Kidney epithelial cell (primary cell): ENCODE results near the gene PAK1. TPM values are rescaled to one million over a fixed set of nuclear protein-coding genes. Genes with fewer than 3 reads are reported as not detected.

Source experiments
- DNase-seq: peaks from one replicate; pipeline ENCODE4 v3.0.0-alpha.2; 2010; ENCODE audit warnings: low read depth
- H3K27me3 ChIP-seq: 2 replicates; pipeline ENCODE4 v1.6.0; 2011; ENCODE audit warnings: low read length; ENCODE audit not compliant: control insufficient read depth, insufficient read depth
- H3K36me3 ChIP-seq: 2 replicates; pipeline ENCODE4 v1.5.1; 2011; ENCODE audit warnings: low read length; ENCODE audit not compliant: control insufficient read depth, insufficient read depth
- H3K4me3 ChIP-seq: 2 replicates; pipeline ENCODE4 v1.5.1; 2011; ENCODE audit warnings: low read depth, mild to moderate bottlenecking, control low read depth, low read length
- total RNA-seq: library from RNA; depleted of rRNA; stranded (reverse); fragments of >200 nt; gene quantifications from 2 replicates; pipeline ENCODE4 v1.2.3, GENCODE V29; 2015
- TF ChIP-seq, protein P1 (sequence below): IDR thresholded peaks from 2 replicates; pipeline ENCODE4 v1.5.1; 2011; ENCODE audit warnings: mild to moderate bottlenecking, moderate library complexity, low read length, control low read depth, inconsistent platforms; ENCODE audit not compliant: insufficient read depth, poor library complexity, severe bottlenecking

Gene PAK1
- total RNA-seq, 1 donor from 2014 or later = 35.3 TPM

DNA sequence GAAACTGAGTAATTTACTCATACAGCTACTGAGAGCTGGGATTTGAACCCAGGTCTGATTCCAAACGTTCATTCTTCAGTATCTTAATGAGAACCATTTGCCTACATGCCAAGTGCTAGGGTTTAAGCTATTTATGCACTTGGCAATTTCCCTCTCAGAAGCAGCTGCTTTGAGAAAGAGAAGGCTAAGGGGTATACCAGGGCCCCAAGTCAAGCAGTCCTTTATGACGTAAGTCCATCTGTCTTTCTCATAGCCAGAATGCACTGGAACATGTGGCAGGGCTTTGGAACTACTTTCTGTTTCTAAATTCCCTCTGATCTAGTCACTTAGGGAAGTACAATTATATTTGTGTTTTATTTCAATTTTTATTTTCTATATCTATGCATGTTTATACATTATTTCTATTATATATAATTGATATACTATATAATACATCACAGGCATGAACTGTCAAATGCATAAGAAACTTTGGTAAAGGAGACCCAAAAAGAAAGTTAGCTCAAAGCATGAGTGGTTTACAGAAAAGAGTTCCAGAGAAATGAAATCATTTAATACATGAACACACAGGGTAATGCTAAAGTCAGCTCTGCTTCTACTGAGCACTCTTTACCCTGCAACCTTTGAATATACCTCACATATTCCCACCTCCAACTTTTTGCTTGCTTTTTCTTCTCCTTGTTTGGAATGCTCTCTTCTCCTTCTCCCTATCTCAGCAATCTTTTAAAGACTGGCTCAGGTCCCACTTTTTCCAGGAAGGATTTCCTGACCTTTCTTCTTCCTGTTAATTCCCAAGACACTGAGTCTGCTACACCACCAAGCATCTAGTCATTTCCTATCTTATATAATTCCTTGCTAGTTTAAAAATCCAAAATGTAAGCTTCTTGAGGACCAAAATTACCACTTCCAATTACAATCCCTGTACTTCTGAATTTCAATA lies 91.9 kb downstream of the PAK1 start:
- Histone ChIP-seq H3K27me3 (no peaks in the 10 kb centered on the region), H3K36me3 (no peaks in the 10 kb centered on the region), H3K4me3 (no peak overlapping the region)
- TF ChIP-seq, protein P1, sequence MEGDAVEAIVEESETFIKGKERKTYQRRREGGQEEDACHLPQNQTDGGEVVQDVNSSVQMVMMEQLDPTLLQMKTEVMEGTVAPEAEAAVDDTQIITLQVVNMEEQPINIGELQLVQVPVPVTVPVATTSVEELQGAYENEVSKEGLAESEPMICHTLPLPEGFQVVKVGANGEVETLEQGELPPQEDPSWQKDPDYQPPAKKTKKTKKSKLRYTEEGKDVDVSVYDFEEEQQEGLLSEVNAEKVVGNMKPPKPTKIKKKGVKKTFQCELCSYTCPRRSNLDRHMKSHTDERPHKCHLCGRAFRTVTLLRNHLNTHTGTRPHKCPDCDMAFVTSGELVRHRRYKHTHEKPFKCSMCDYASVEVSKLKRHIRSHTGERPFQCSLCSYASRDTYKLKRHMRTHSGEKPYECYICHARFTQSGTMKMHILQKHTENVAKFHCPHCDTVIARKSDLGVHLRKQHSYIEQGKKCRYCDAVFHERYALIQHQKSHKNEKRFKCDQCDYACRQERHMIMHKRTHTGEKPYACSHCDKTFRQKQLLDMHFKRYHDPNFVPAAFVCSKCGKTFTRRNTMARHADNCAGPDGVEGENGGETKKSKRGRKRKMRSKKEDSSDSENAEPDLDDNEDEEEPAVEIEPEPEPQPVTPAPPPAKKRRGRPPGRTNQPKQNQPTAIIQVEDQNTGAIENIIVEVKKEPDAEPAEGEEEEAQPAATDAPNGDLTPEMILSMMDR = no peak
- no peak for DNase-seq

DNA sequence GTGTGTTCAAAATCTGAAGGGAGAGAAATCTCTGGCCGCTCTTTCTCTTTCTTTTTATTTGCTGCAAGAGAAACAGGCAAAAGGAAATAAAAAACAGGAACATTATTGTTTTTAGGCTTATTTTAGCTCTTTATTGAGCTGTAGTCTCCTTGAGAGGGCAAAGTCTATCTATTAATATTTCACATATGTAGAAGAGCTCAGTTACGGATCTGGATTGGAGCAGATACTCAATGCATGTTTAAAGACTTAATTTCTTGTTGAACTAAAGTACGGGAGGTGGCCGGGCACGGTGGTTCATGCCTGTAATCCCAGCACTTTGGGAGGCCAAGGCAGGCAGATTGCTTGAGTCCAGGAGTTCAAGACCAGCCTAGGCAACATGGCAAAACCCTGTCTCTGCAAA lies 94.0 kb downstream of the PAK1 start:
- Histone ChIP-seq H3K27me3 (no peaks in the 10 kb centered on the region), H3K36me3 (no peaks in the 10 kb centered on the region), H3K4me3 (no peak overlapping the region)
- DNase-seq = no peak
- TF ChIP-seq, protein P1 = no peak

DNA sequence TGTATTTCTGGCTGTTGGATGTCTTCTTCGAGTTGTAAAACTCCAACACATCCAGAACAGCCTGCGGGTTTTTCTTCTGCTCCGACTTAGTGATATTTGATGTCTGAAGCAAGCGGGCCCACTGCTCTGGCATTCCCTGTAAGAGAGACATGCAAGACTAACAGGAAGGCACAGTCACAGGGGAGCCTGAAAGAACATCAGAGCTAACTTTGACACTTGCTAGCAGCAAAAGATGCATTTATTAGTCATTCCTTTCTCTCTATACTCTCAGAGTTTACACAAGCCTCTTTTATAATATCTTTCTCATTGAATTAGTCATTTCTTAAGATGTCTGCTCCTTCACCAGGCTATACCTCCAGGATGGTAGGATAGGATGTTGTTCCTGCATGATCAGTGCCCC lies 94.6 kb downstream of the PAK1 start:
- Histone ChIP-seq H3K36me3 (no peaks in the 10 kb centered on the region), H3K27me3 (no peaks in the 10 kb centered on the region), H3K4me3 (no peak overlapping the region)
- TF ChIP-seq, protein P1 = no peak
- no peak for DNase-seq

DNA sequence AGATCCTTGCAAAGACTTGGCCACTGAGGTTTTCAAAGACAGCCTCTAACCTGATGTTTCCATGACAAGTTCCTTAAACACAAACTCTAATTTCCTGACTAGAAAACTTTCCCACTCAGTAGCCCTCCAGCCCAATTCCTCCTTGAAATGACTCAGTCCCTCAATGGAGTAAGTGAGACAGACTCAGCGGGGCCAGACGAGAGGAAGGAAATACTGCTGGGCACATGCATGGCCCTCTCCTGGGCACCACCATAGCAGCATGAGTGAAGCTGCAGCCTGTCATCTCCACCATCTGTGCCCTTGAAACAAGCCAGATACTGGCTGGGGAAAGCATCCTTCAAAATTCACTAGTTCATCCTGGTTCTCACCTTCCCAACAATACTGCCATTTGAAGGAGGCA lies 96.2 kb downstream of the PAK1 start:
- TF ChIP-seq, protein P1 = no peak
- DNase-seq = no peak
- no peaks in the 10 kb centered on the region for H3K36me3 ChIP-seq
- no peaks in the 10 kb centered on the region for H3K27me3 ChIP-seq
- H3K4me3 ChIP-seq = no peak overlapping the region

DNA sequence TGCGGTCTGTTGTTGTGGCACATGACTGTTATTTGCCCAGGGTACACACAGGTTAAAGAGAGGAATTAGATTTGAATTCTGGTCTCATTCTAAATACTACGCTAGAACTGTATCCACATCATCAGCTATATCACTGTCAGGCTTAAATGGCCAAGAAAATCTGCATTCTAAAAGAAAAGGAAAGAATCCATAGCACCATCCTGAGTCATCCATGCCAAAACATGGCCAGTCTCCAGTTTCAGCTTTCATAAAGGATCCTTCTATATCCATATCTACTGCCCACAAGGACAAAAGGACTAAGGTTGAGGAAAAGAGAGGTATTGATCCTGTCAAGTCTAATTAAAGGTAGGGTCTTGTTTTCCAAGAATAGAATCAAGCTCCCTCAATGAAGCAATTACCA lies 98.8 kb downstream of the PAK1 start:
- H3K4me3 ChIP-seq = no peak overlapping the region
- no peak for DNase-seq
- TF ChIP-seq, protein P1 = no peak
- H3K36me3 ChIP-seq = no peaks in the 10 kb centered on the region
- H3K27me3 ChIP-seq = no peaks in the 10 kb centered on the region
